Astrocyte of the cerebellum (primary cell): ENCODE results near the gene ATE1.

ENCODE experiments used
- DNase-seq: peaks from one replicate; pipeline ENCODE4 v3.0.0-alpha.2; 2011; ENCODE audit warnings: low read depth
- H3K4me3 ChIP-seq: 2 replicates; pipeline ENCODE4 v1.5.1; 2011; ENCODE audit warnings: mild to moderate bottlenecking, low read depth, low read length, moderate library complexity
- in situ Hi-C: cut with HindIII; loops from 2 replicates; pipeline ENCODE4 v1.10.0; 2017; ENCODE audit warnings: low sequenced_read_pairs
- TF ChIP-seq, protein P1 (sequence below): IDR thresholded peaks from 2 replicates; pipeline ENCODE4 v1.5.1; 2012; ENCODE audit warnings: low read length, low read depth, moderate library complexity, mild to moderate bottlenecking; ENCODE audit errors: missing control alignments

ATE1 gene

DNA sequence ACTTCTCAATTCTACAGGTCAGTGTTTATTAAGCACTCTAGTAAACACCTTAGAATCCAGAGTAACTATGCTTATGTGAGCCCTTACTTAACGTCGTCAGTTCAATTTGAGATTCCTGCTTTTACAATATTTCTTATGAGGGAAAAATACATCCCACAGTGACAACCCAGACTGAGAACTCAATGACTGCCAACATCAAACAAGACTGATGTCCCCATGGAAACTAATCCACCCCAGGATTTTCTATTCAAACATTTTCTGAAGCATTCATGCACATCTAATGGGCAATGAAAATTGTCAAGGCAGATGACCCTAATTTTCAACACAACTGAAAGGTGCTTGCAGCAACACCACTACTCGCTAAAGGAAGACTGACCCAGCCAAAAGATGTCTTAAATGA, 67.0 kb downstream of the ATE1 start:
- TF ChIP-seq, protein P1, sequence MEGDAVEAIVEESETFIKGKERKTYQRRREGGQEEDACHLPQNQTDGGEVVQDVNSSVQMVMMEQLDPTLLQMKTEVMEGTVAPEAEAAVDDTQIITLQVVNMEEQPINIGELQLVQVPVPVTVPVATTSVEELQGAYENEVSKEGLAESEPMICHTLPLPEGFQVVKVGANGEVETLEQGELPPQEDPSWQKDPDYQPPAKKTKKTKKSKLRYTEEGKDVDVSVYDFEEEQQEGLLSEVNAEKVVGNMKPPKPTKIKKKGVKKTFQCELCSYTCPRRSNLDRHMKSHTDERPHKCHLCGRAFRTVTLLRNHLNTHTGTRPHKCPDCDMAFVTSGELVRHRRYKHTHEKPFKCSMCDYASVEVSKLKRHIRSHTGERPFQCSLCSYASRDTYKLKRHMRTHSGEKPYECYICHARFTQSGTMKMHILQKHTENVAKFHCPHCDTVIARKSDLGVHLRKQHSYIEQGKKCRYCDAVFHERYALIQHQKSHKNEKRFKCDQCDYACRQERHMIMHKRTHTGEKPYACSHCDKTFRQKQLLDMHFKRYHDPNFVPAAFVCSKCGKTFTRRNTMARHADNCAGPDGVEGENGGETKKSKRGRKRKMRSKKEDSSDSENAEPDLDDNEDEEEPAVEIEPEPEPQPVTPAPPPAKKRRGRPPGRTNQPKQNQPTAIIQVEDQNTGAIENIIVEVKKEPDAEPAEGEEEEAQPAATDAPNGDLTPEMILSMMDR = no peak
- in situ Hi-C loops = no loop called here

DNA sequence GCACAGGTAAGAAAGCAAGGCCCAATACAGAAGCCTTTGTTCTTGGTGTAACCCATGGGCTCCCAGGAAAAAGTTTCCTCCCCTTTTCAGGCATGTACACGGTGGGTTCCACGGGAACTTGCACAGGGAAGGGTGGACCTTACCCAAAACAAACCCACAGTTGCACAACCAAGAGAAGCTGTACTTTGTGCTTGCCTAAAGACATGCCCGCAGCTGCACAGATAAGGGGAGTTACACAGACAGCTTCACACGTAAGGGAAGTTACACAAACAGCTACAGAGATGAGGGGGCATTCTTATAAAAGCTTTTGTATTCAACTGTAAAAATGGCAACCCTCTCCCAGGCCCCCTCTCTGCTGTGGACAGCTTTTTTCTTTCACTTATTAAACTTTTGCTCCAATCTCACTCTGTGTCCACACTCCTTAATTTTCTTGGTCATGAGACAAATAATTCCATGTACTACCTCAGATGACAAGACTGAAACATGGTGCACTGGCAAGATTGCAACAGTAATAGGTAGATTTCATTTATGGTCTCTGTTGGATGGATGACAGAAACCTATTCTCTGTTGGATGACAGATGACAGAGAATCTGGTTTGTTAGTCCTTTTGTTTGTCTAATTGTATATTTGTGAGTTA, 72.9 kb downstream of the ATE1 start:
- no peak overlapping the region for H3K4me3 ChIP-seq
- in situ Hi-C loops = no loop called here
- no peak for DNase-seq
- TF ChIP-seq, protein P1 = no peak

More for the DNA sequence above, 67.0 kb downstream of the ATE1 start:
- DNase-seq = no peak
- H3K4me3 ChIP-seq = no peak overlapping the region

DNA sequence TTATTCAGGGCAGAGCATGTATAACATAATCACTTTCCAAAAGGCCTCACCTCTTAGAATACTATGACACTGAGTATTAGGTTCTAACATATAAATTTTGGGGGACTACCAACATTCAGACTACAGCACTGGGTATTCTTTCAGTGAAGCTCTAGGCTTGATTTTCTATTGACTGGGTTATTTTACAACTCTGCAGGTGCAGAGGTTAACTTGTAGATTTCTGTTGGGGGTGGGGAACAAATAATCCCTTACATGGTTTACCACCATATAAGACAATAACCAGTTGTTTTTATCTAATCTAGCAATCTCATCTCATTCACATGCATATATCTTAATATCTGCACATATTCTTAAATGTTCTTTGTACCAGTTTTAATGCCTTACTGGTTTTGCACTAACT, 73.9 kb downstream of the ATE1 start:
- in situ Hi-C loops = no loop called here
- TF ChIP-seq, protein P1 = no peak

DNA sequence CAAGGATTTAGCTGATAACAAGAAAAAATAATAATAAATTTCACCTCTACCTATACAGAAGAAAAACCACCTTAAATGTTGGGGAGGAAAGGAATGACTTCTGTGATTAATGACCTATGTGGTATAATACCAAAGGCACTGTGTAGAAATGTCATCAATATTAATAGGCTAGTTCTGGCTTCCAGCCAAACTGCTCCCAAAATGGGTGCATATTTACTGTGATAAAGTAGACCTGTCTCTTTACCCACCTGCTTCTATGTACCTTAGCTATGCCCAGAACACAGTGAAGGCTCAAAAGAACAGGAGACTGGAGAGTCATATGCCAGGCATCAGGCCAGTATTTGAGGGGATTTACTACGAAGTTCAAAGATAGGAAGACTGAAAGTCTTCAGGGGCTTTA, 76.0 kb downstream of the ATE1 start:
- TF ChIP-seq, protein P1 = no peak
- DNase-seq = no peak

More for the DNA sequence above, 73.9 kb downstream of the ATE1 start:
- no peak for DNase-seq
- no peak overlapping the region for H3K4me3 ChIP-seq

DNA sequence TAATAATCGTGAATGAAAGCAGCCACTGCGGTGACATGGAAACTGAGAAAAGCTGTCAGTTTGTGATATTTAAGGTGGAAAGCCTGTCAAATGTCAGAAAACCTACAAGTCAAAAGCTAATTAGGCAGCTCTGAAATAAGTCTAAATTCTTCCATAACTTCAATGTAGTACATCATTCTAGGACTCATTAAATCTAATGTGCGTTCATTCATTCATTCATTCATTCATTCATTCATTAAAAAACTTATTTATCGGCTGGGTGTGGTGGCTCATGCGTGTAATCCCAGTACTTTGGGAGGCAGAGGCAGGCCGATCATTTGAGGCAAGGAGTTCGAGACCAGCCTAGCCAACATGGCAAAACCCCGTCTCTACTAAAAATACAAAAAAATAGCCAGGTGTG, 79.7 kb downstream of the ATE1 start:
- TF ChIP-seq, protein P1 = no peak
- in situ Hi-C loops = no loop called here
- H3K4me3 ChIP-seq = no peak overlapping the region
- no peak for DNase-seq

More for the DNA sequence above, 76.0 kb downstream of the ATE1 start:
- in situ Hi-C loops = no loop called here
- no peak overlapping the region for H3K4me3 ChIP-seq

DNA sequence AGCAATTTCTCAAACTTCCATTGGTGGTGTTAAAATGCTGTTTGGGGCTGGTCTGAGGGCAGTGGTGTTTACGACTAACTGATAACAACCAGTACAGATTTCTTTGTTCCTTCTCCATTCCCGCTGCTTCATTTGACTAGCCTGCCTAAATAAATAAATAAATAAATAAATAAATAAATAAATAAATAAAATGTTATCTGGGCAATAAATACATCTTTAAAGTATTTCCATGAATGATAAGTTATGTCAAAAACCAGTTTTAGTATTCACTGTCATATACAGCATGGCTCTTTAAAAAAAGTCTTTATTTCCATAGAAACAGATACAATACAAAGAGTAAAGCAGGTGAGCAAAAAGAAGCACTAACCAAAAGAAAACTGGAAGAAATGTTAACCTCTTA, 81.3 kb downstream of the ATE1 start:
- in situ Hi-C loops = no loop called here
- no peak for DNase-seq
- H3K4me3 ChIP-seq = no peak overlapping the region
- TF ChIP-seq, protein P1 = no peak
